ENCODE results near the gene STC2. TPM values are rescaled to one million over a fixed set of nuclear protein-coding genes. Genes with fewer than 3 reads are reported as not detected.

STC2 gene
- total and polyA plus RNA-seq, 7 experiments from 2014 or later = 28.3 TPM; not detected in 6

DNA sequence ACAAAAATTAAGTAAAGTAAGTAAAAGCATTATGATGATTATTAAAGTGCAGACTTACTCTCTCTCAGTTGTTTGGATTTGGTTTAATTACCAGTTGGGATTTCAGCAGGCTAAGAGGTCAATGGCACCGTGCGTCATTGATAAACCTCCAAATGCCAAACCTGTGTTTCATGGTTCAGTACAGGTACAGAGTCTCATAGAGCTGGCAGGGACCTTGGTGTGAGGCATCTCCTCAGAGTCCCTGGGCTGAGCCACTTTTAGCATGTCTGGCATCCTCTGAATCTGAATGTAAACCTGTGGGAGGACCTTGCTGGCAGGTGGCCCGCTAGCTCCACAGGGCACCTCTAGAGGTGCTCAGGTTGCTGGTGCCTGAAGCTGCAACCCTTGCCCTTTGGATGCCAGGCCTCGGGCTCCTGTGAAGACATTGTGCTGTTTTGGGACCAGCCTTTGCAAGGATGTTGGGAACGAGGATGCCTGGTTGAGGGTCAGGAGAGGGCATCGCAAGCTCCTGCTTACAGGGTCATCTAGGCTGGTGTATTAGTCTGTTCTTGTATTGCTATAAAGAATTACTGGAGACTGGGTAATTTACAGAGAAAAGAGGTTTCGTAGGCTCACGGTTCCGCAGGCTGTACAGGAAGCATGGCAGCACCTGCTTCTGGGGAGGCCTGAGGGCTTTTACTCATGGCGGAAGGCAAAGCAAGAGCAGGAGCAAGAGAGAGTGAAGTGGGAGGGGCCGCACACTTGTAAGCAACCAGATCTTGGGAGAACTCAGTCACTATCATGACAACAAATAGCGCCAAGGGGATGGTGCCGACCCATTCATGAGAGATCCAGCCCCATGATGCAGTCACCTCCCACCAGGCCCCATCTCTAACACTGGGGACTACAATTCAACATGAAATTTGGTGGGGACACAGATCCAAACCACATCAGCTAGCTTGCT, 14.9 kb upstream of the STC2 start:
- peaks cover 4 to 18% (median 9%) of the 10 kb centered on the region in 5 donors for H3K27me3 Mint-ChIP-seq
- Histone ChIP-seq H3K36me3 (ENCODE audit: control insufficient read depth in 2 of 3, insufficient read depth in 3 of 3, low read length in 3 of 3) (no peaks in the 10 kb centered on the region), H3K9me3 (ENCODE audit: control insufficient read depth in 2 of 3, low read length in 3 of 3) (no peaks in the 10 kb centered on the region), H3K4me1 (ENCODE audit: control insufficient read depth in 2 of 2, insufficient read depth in 2 of 2, low read length in 2 of 2) (no peaks in the 10 kb centered on the region), H3K27me3 (ENCODE audit: control insufficient read depth in 2 of 2, insufficient read depth in 2 of 2, low read length in 2 of 2) (no peaks in the 10 kb centered on the region), H3K4me3 (ENCODE audit: low read length) (no peak overlapping the region), H3K27ac (ENCODE audit: low read depth, low read length) (no peak overlapping the region)
- peaks cover 0 to 3% (median 0%) of the 10 kb centered on the region in 11 donors for H3K9me3 Mint-ChIP-seq
- no peak for DNase-seq
- no peak overlapping the region for H3K4me3 Mint-ChIP-seq
- ChIA-PET POLR2A (no interaction called here), CTCF (no interaction called here)
- no peak overlapping the region for H3K27ac Mint-ChIP-seq
- intact Hi-C loops (cut with micrococcal nuclease) = no loop called here
- no peak for ATAC-seq
- no peaks in the 10 kb centered on the region for H3K36me3 Mint-ChIP-seq
- peaks cover 0 to 2% (median 0%) of the 10 kb centered on the region in 7 donors for H3K4me1 Mint-ChIP-seq

- H3K27me3 Mint-ChIP-seq = peaks cover 0 to 23% (median 10%) of the 10 kb centered on the region in 5 donors
- H3K27ac Mint-ChIP-seq = no peak overlapping the region
- intact Hi-C loops (cut with micrococcal nuclease) = no loop called here
- Histone ChIP-seq H3K27me3 (ENCODE audit: control insufficient read depth in 2 of 2, insufficient read depth in 2 of 2, low read length in 2 of 2) (no peaks in the 10 kb centered on the region), H3K4me3 (ENCODE audit: low read length) (no peak overlapping the region), H3K27ac (ENCODE audit: low read depth, low read length) (no peak overlapping the region), H3K9me3 (ENCODE audit: control insufficient read depth in 2 of 3, low read length in 3 of 3) (no peaks in the 10 kb centered on the region), H3K36me3 (ENCODE audit: control insufficient read depth in 2 of 3, insufficient read depth in 3 of 3, low read length in 3 of 3) (no peaks in the 10 kb centered on the region), H3K4me1 (ENCODE audit: control insufficient read depth in 2 of 2, insufficient read depth in 2 of 2, low read length in 2 of 2) (no peaks in the 10 kb centered on the region)
- peaks cover 0 to 3% (median 0%) of the 10 kb centered on the region in 11 donors for H3K9me3 Mint-ChIP-seq
- ChIA-PET POLR2A (no interaction called here), CTCF (no interaction called here)
- ATAC-seq (no peak), DNase-seq (no peak)
- no peaks in the 10 kb centered on the region for H3K36me3 Mint-ChIP-seq
- H3K4me1 Mint-ChIP-seq = peaks cover 0 to 2% (median 0%) of the 10 kb centered on the region in 7 donors
- no peak overlapping the region for H3K4me3 Mint-ChIP-seq
These were observed 13.8 kb upstream of the STC2 start for GRCh38 chr5:173341961-173342430.

GRCh38 chr5:173340984-173341383, 12.8 kb upstream of the STC2 start:
- no peak overlapping the region for H3K27ac ChIP-seq (ENCODE audit: low read depth, low read length)
- Mint-ChIP-seq H3K27ac (no peak overlapping the region), H3K4me1 (peaks cover 0 to 2% (median 0%) of the 10 kb centered on the region in 7 donors), H3K27me3 (peaks cover 5 to 23% (median 13%) of the 10 kb centered on the region in 5 donors), H3K9me3 (peaks cover 0 to 3% (median 0%) of the 10 kb centered on the region in 11 donors), H3K4me3 (no peak overlapping the region), H3K36me3 (no peaks in the 10 kb centered on the region)
- no peaks in the 10 kb centered on the region for H3K4me1 ChIP-seq (ENCODE audit: control insufficient read depth in 2 of 2, insufficient read depth in 2 of 2, low read length in 2 of 2)
- H3K9me3 ChIP-seq (ENCODE audit: control insufficient read depth in 2 of 3, low read length in 3 of 3) = no peaks in the 10 kb centered on the region
- ATAC-seq (no peak), DNase-seq (no peak)
- ChIA-PET POLR2A (no interaction called here), CTCF (no interaction called here)
- H3K36me3 ChIP-seq (ENCODE audit: control insufficient read depth in 2 of 3, insufficient read depth in 3 of 3, low read length in 3 of 3) = no peaks in the 10 kb centered on the region
- no peak overlapping the region for H3K4me3 ChIP-seq (ENCODE audit: low read length)
- no peaks in the 10 kb centered on the region for H3K27me3 ChIP-seq (ENCODE audit: control insufficient read depth in 2 of 2, insufficient read depth in 2 of 2, low read length in 2 of 2)
- intact Hi-C loops (cut with micrococcal nuclease) = no loop called here

- POLR2A ChIA-PET = no interaction called here
- CTCF ChIA-PET = no interaction called here
- H3K4me3 Mint-ChIP-seq = no peak overlapping the region
- no peaks in the 10 kb centered on the region for H3K27me3 ChIP-seq (ENCODE audit: control insufficient read depth in 2 of 2, insufficient read depth in 2 of 2, low read length in 2 of 2)
- peaks cover 10 to 26% (median 18%) of the 10 kb centered on the region in 5 donors for H3K27me3 Mint-ChIP-seq
- intact Hi-C loops (cut with micrococcal nuclease) = no loop called here
- DNase-seq (no peak), ATAC-seq (no peak)
- peaks cover 0 to 2% (median 0%) of the 10 kb centered on the region in 11 donors for H3K9me3 Mint-ChIP-seq
- no peaks in the 10 kb centered on the region for H3K9me3 ChIP-seq (ENCODE audit: control insufficient read depth in 2 of 3, low read length in 3 of 3)
- no peaks in the 10 kb centered on the region for H3K36me3 Mint-ChIP-seq
- H3K4me1 ChIP-seq (ENCODE audit: control insufficient read depth in 2 of 2, insufficient read depth in 2 of 2, low read length in 2 of 2) = no peaks in the 10 kb centered on the region
- no peaks in the 10 kb centered on the region for H3K36me3 ChIP-seq (ENCODE audit: control insufficient read depth in 2 of 3, insufficient read depth in 3 of 3, low read length in 3 of 3)
- no peak overlapping the region for H3K4me3 ChIP-seq (ENCODE audit: low read length)
- H3K27ac ChIP-seq (ENCODE audit: low read depth, low read length) = no peak overlapping the region
- no peak overlapping the region for H3K27ac Mint-ChIP-seq
- H3K4me1 Mint-ChIP-seq = peaks cover 0 to 2% (median 0%) of the 10 kb centered on the region in 7 donors
These were observed 12.2 kb upstream of the STC2 start for GRCh38 chr5:173340451-173340850.

GRCh38 chr5:173339286-173339685, 11.1 kb upstream of the STC2 start:
- peaks cover 10 to 28% (median 25%) of the 10 kb centered on the region in 5 donors for H3K27me3 Mint-ChIP-seq
- Histone ChIP-seq H3K9me3 (ENCODE audit: control insufficient read depth in 2 of 3, low read length in 3 of 3) (no peaks in the 10 kb centered on the region), H3K36me3 (ENCODE audit: control insufficient read depth in 2 of 3, insufficient read depth in 3 of 3, low read length in 3 of 3) (no peaks in the 10 kb centered on the region), H3K27ac (ENCODE audit: low read depth, low read length) (no peak overlapping the region), H3K4me3 (ENCODE audit: low read length) (no peak overlapping the region), H3K27me3 (ENCODE audit: control insufficient read depth in 2 of 2, insufficient read depth in 2 of 2, low read length in 2 of 2) (no peaks in the 10 kb centered on the region), H3K4me1 (ENCODE audit: control insufficient read depth in 2 of 2, insufficient read depth in 2 of 2, low read length in 2 of 2) (no peaks in the 10 kb centered on the region)
- intact Hi-C loops (cut with micrococcal nuclease) = no loop called here
- ChIA-PET POLR2A (no interaction called here), CTCF (no interaction called here)
- no peak for DNase-seq
- H3K4me1 Mint-ChIP-seq = no peaks in the 10 kb centered on the region
- no peak overlapping the region for H3K27ac Mint-ChIP-seq
- H3K9me3 Mint-ChIP-seq = peaks cover 0 to 2% (median 0%) of the 10 kb centered on the region in 11 donors
- no peak overlapping the region for H3K4me3 Mint-ChIP-seq
- no peak for ATAC-seq
- no peaks in the 10 kb centered on the region for H3K36me3 Mint-ChIP-seq

DNA sequence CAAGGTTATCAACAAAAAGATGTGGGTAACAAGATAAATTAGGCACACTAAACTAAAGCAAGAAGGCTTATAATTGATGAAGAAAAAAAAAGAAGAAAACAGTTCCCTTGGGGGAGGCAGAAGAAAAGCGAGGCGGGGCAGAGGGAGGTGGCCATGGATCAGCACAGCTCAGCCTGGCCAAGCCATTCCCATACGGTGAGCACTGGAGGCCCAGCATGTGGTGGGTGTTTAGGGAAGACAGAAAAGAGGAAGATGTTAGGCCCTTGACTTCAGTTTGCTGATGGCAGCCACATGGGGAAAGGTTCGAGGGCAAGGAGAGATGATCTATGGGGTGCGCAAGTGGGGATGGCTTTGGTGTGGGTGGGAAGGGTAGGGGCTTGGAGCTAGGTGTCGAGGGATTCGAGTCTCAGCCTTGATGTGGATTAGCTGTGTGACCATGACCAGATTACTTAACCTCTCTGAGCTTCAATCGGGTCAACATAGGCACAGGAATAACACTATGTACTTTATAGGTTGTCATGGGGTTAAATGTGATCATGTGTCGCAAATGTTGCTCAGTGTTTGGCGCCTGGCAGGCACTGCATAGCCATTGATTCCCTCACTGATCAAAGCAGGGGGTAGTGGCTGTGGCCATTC, 10.3 kb upstream of the STC2 start:
- Mint-ChIP-seq H3K27me3 (peaks cover 10 to 35% (median 30%) of the 10 kb centered on the region in 5 donors), H3K9me3 (peaks cover 0 to 2% (median 0%) of the 10 kb centered on the region in 11 donors), H3K27ac (no peak overlapping the region), H3K4me3 (no peak overlapping the region), H3K4me1 (no peaks in the 10 kb centered on the region), H3K36me3 (no peaks in the 10 kb centered on the region)
- CTCF ChIA-PET = no interaction called here
- no peak overlapping the region for H3K4me3 ChIP-seq (ENCODE audit: low read length)
- POLR2A ChIA-PET = no interaction called here
- no peaks in the 10 kb centered on the region for H3K4me1 ChIP-seq (ENCODE audit: control insufficient read depth in 2 of 2, insufficient read depth in 2 of 2, low read length in 2 of 2)
- H3K27ac ChIP-seq (ENCODE audit: low read depth, low read length) = no peak overlapping the region
- H3K27me3 ChIP-seq (ENCODE audit: control insufficient read depth in 2 of 2, insufficient read depth in 2 of 2, low read length in 2 of 2) = no peaks in the 10 kb centered on the region
- intact Hi-C loops (cut with micrococcal nuclease) = no loop called here
- H3K9me3 ChIP-seq (ENCODE audit: control insufficient read depth in 2 of 3, low read length in 3 of 3) = no peaks in the 10 kb centered on the region
- H3K36me3 ChIP-seq (ENCODE audit: control insufficient read depth in 2 of 3, insufficient read depth in 3 of 3, low read length in 3 of 3) = no peaks in the 10 kb centered on the region
- DNase-seq (no peak), ATAC-seq (no peak)

Data from naive thymus-derived CD4-positive, alpha-beta T cell (primary cell).